ENCODE results near the gene XKR7. TPM values are rescaled to one million over a fixed set of nuclear protein-coding genes. Genes with fewer than 3 reads are reported as not detected.

The XKR7 gene
- total RNA-seq, 4 donors from 2014 or later, result under 0.01 TPM; not detected in 3

DNA sequence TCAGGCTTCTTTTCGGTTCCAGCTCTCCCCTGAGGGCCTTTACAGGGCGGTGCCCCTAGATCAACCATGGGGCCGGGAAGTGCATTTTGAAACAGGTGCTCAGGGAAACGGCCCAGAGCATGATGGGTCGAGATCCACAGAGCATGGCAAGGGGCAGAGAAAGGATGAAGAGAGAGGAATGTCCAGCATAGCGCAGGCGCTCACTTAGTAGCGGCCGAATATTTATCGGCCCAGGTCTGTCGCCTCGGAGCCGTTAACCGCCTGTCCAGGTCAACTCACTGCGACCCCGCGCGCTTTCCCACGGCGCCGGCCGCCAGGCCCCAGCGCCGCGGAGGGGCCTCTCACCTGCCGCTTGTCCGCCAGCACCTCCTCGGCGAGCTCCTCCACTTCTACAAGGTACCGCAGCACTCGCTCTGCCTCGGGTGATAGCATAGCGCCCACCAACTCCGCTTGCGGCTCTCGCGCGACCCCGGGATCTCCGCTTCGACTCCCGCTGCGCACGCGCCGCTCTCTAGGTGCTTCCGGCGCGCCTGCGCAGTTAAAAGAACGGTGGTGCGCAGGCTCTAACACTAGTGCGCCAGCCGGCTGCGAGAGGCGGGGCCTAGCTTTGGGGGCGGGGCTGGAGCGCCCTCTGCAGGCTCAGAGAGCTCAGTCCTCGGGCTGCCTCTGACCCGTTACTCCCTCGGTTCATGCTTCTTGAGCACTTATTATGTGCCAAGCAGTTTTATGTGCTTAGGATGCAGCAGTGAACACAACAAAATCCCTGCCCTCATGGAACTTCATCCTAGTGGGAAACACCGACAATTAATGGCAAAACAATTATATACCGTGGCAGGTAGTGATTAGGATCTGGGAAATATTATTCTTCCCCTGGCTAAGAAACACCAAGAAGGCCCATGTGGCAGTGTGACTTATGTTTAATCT lies 16.2 kb upstream of the XKR7 start, which contains the start of gene PDRG1:
Gene PDRG1 (minus strand): TSS at position 517 of the 924 bp plus-strand sequence. CDS start 85 bp downstream, at position 432.
- TF ChIP-seq EP300 (IDR thresholded peaks at IDR 0.05; ENCODE audit: low read depth) (no peak), POLR2AphosphoS5 (IDR thresholded peaks at IDR 0.05) (peak; percentile 71 to 83 (median 72)), POLR2A (IDR thresholded peaks at IDR 0.05) (peak; percentile 70)
- TF ChIP-seq, protein P1, sequence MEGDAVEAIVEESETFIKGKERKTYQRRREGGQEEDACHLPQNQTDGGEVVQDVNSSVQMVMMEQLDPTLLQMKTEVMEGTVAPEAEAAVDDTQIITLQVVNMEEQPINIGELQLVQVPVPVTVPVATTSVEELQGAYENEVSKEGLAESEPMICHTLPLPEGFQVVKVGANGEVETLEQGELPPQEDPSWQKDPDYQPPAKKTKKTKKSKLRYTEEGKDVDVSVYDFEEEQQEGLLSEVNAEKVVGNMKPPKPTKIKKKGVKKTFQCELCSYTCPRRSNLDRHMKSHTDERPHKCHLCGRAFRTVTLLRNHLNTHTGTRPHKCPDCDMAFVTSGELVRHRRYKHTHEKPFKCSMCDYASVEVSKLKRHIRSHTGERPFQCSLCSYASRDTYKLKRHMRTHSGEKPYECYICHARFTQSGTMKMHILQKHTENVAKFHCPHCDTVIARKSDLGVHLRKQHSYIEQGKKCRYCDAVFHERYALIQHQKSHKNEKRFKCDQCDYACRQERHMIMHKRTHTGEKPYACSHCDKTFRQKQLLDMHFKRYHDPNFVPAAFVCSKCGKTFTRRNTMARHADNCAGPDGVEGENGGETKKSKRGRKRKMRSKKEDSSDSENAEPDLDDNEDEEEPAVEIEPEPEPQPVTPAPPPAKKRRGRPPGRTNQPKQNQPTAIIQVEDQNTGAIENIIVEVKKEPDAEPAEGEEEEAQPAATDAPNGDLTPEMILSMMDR (IDR thresholded peaks at IDR 0.05), result peak; percentile 85 to 93 (median 90)
- DNase-seq, result peak; percentile 97
- in situ Hi-C loops (cut with MboI; ENCODE audit: low pct_ligation_motif_present in 1 of 4, low pct_unique_long_range_greater_than_20kb in 1 of 4, low sequenced_read_pairs in 3 of 4) (no loop called here), intact Hi-C loops (cut with DNase I; ENCODE audit: low total_unique reads) (loop anchor here (2.0 kb wide), 1 partner anchor 93 kb away; no protein-coding TSS in a partner anchor)
- Histone ChIP-seq H3K36me3 (peaks cover 0 to 20% (median 10%) of the 10 kb centered on the region in 4 donors), H3K4me1 (peaks cover 9 to 13% (median 10%) of the 10 kb centered on the region in 4 donors), H3K4me3 (peak within 1 kb of the TSS; percentile 75 to 95 (median 82)), H3K9me3 (no peaks in the 10 kb centered on the region), H3K27ac (peak within 1 kb of the TSS; percentile 73 to 88 (median 80)), H3K27me3 (no peaks in the 10 kb centered on the region)
- 0% methylated on average over 1 to 19 of the region's 63 CpGs for WGBS, 2 donors (ENCODE audit: low coverage in 1 of 2)

DNA sequence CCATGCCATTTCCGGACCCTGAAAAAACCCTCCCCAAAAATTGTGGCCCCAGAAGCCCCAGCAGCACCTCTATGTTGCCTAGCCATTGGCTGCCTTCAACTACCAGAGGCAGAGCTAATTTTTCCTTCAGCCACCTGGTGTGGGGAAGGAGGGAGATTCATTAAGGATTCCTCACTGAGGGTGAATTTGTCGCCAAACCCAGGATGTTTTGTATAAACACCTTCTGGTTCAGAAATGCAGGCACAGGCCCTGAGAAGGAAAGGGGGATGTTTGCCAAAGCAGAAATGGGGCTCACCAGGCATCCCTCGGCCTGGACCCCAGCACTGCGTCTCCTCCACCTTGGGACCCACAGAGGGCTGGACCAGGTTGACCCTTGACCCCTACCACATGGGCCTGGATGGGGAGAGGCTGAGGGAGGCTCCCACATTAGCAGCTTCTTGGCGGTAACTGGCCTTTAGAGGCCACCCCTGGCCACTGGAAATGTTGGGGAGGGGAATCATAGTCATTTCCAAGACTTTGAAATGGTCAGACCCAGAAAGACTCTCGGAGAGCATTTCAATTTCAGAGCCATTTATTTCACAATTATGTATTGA lies 14.3 kb upstream of the XKR7 start:
- peaks cover 0 to 3% (median under 1%) of the 10 kb centered on the region in 4 donors for H3K36me3 ChIP-seq
- H3K4me1 ChIP-seq, result peaks cover 9 to 13% (median 10%) of the 10 kb centered on the region in 4 donors
- intact Hi-C loops (cut with DNase I; ENCODE audit: low total_unique reads), result loop anchor here (2.0 kb wide), 1 partner anchor 95 kb away; no protein-coding TSS in a partner anchor
- TF ChIP-seq POLR2A (IDR thresholded peaks at IDR 0.05) (no peak), EP300 (IDR thresholded peaks at IDR 0.05; ENCODE audit: low read depth) (no peak), POLR2AphosphoS5 (IDR thresholded peaks at IDR 0.05) (no peak)
- TF ChIP-seq, protein P1 (IDR thresholded peaks at IDR 0.05), result no peak
- in situ Hi-C loops (cut with MboI; ENCODE audit: low pct_ligation_motif_present in 1 of 4, low pct_unique_long_range_greater_than_20kb in 1 of 4, low sequenced_read_pairs in 3 of 4), result no loop called here
- 69 to 100% methylated on average over 1 to 6 of the region's 6 CpGs for WGBS, 2 donors (ENCODE audit: low coverage in 1 of 2)
- H3K27me3 ChIP-seq, result peaks cover 2% of the 10 kb centered on the region
- H3K27ac ChIP-seq, result no peak overlapping the region
- H3K4me3 ChIP-seq, result no peak overlapping the region
- no peaks in the 10 kb centered on the region for H3K9me3 ChIP-seq
- no peak for DNase-seq

DNA sequence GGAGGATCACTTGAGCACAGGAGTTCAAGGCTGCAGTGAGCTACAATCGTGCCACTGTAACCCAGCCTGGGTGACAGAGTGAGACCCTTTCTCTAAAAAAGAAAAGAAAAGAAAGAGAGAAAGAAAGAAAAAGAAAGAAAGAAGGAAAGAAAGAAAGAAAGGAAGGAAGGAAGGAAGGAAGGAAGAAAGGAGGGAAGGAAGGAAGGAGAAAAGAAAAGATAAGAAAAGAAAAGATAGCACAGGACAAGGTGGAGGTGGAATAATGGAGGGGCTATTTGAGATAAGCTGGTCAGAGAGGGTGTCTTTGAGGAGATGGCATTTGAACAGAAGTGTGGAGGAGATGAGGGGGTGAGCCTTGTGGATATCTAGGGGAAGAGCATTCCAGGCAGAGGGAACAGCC lies 13.5 kb upstream of the XKR7 start:
- WGBS, 2 donors (ENCODE audit: low coverage in 1 of 2), result 30 to 72% methylated on average over 1 of the region's 1 CpG
- intact Hi-C loops (cut with DNase I; ENCODE audit: low total_unique reads) (no loop called here), in situ Hi-C loops (cut with MboI; ENCODE audit: low pct_ligation_motif_present in 1 of 4, low pct_unique_long_range_greater_than_20kb in 1 of 4, low sequenced_read_pairs in 3 of 4) (no loop called here)
- Histone ChIP-seq H3K4me1 (peaks cover 9 to 13% (median 10%) of the 10 kb centered on the region in 4 donors), H3K27me3 (peaks cover 3% of the 10 kb centered on the region), H3K36me3 (no peaks in the 10 kb centered on the region), H3K27ac (no peak overlapping the region), H3K4me3 (no peak overlapping the region), H3K9me3 (no peaks in the 10 kb centered on the region)
- no peak for DNase-seq
- TF ChIP-seq POLR2AphosphoS5 (IDR thresholded peaks at IDR 0.05), result no peak
- TF ChIP-seq, protein P1 (IDR thresholded peaks at IDR 0.05), result no peak
- no peak for TF ChIP-seq POLR2A (IDR thresholded peaks at IDR 0.05)
- TF ChIP-seq EP300 (IDR thresholded peaks at IDR 0.05; ENCODE audit: low read depth), result no peak

Measured in transverse colon (tissue), 4 donors.